Upper lobe of left lung (tissue), 6 donors: Measurements from ENCODE around the gene FAF1. TPM values are rescaled to one million over a fixed set of nuclear protein-coding genes. Genes with fewer than 3 reads are reported as not detected.

ENCODE experiments used
- ATAC-seq, 2 donors: fragments of 200-7000 bp; cut with Tn5 transposase; one replicate each; pipeline ENCODE4 v1.9.1; 2022; ENCODE audit warnings: mild to moderate bottlenecking in 2 of 2, moderate library complexity in 2 of 2; ENCODE audit not compliant: low FRiP score in 2 of 2
- DNase-seq, 2 donors: peaks; one replicate each; pipeline ENCODE4 v3.0.0-alpha.2; 2019 to 2020
- H3K27ac ChIP-seq, 4 donors: fragments of 200-600 bp; sonication (generic); one replicate each; pipeline ENCODE4 v1.5.1; 2016 to 2019
- H3K27me3 ChIP-seq, 4 donors: fragments of 200-600 bp; sonication (generic); one replicate each; pipeline ENCODE4 v1.5.1; 2017 to 2019
- H3K36me3 ChIP-seq, 4 donors: fragments of 200-600 bp; sonication (generic); one replicate each; pipeline ENCODE4 v1.5.1; 2016 to 2019
- H3K4me1 ChIP-seq, 4 donors: fragments of 200-600 bp; sonication (generic); one replicate each; pipeline ENCODE4 v1.5.1; 2018 to 2019
- H3K4me3 ChIP-seq, 4 donors: fragments of 200-600 bp; sonication (generic); one replicate each; pipeline ENCODE4 v1.5.1; 2017 to 2019; ENCODE audit warnings: mild to moderate bottlenecking in 2 of 4, moderate library complexity in 1 of 4
- H3K9me3 ChIP-seq, 4 donors: fragments of 200-600 bp; sonication (generic); one replicate each; pipeline ENCODE4 v1.5.1; 2018 to 2019
- EP300 ChIP-seq, 4 donors: sonication (generic); formaldehyde crosslinking; IDR thresholded peaks; one replicate each; pipeline ENCODE4 v1.5.1; 2017; ENCODE audit warnings: antibody characterized with exemption in 4 of 4, control low read depth in 2 of 4
- POLR2A ChIP-seq, 4 donors: fragments of 450-650 bp; IDR thresholded peaks; one replicate each; pipeline ENCODE4 v1.5.1; 2016 to 2017; ENCODE audit warnings: antibody characterized with exemption in 4 of 4, mild to moderate bottlenecking in 2 of 4
- POLR2AphosphoS5 ChIP-seq, 2 donors: sonication (generic); formaldehyde crosslinking; IDR thresholded peaks; one replicate each; pipeline ENCODE4 v1.5.1; 2017; ENCODE audit warnings: antibody characterized with exemption in 2 of 2
- WGBS, 2 donors: methylation state at CpG; one replicate each; pipeline ENCODE4 v1.1.5; 2017 to 2018; 5-methylcytosine and 5-hydroxymethylcytosine counted together
- total RNA-seq, 6 donors: library from RNA; depleted of rRNA in 4 of 6; stranded (reverse); fragments of >200 nt in 4 of 6; gene quantifications; one replicate each; pipeline versions ENCODE4 v1.1.0 to v1.2.1, GENCODE V29; 2016 to 2021
- TF ChIP-seq, protein P1 (sequence below), 6 experiments: fragments of 450-650 bp in 4 of 6; fragments of 200-600 bp in 2 of 6; sonication (generic) in 2 of 6; IDR thresholded peaks; one replicate each; pipeline ENCODE4 v1.5.1; 2016 to 2019; ENCODE audit warnings: antibody characterized with exemption in 6 of 6
- donor health status: DM: no; HTN: no; CAD: no; lungs with moderate emphysema.
- donor health status: DM: no; HTN: yes; CAD: no; lungs with severe emphysema.

FAF1 gene
- total RNA-seq, 6 donors from 2014 or later, result 30.2 to 52.3 (median 35.0) TPM

DNA sequence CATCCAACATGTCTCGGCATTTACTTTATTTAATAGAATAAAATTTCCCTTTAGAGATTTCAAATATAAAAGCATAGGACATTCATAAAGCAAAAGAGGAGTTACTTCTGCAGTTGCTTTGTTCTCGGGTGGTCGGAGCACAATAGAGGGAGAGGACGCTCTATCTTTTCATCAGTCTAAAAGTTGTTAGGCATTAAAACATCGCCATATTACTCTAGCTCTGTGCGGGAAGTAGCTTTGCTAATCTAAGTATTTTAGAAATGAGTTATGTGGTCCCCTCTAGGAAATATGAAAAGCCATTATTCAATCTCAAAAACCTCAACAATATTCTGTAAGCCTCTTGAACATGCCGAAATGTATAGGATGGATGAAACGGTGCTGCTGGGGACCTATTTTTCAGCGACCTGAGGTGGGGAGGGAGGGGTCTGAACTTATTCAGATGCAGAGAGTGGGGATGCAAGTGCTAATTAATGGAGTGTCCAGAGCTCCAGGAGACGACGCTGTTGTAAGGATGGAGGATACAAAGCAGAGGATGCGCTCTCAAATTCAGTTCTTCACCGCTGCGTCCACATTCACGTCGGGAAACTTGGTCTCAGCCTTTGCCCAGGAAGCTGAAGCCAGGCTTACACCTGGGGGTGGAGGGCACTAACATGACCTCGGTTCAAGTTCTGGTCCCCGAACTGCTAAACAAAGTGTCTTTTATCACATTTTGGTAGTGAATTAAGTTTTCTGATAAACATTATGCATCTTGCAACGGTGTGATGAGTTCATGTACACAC is 16.2 kb upstream of the FAF1 start:
- H3K4me1 ChIP-seq, result peaks cover 2 to 20% (median 5%) of the 10 kb centered on the region in 4 donors
- H3K9me3 ChIP-seq, result no peaks in the 10 kb centered on the region
- H3K27me3 ChIP-seq, result no peaks in the 10 kb centered on the region
- no peaks in the 10 kb centered on the region for H3K36me3 ChIP-seq
- WGBS, 2 donors, result 42 to 50% methylated on average over 19 of the region's 19 CpGs
- DNase-seq (no peak), ATAC-seq (no peak)
- H3K4me3 ChIP-seq, result peak overlapping the region in 3 of 4 donors; percentile 57 to 86 (median 77)
- TF ChIP-seq POLR2AphosphoS5 (IDR thresholded peaks at IDR 0.05), result no peak
- peak overlapping the region; percentile 82 to 91 (median 88) for H3K27ac ChIP-seq

DNA sequence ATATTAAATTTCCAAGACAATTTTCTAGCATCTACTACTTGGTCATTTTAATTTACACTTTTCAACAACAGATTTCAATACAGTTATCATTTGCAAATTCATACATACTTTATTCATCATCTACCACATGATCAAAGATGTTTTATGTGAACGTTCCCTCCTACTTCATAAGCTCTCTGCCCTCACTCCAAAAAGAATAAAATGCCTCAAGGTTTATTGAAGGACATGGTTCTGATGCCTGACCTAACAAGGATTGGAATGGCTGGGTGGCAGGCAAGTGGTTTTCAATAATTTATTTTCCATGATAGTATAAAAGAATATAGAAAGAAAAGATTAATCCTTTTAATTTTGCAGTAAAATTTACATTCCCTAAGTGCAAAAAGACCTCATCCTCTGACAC is 15.4 kb upstream of the FAF1 start:
- DNase-seq (no peak), ATAC-seq (no peak)
- Histone ChIP-seq H3K27me3 (no peaks in the 10 kb centered on the region), H3K9me3 (no peaks in the 10 kb centered on the region), H3K4me3 (no peak overlapping the region), H3K4me1 (peaks cover 2 to 22% (median 6%) of the 10 kb centered on the region in 4 donors), H3K27ac (no peak overlapping the region), H3K36me3 (no peaks in the 10 kb centered on the region)
- 81 to 84% methylated on average over 1 of the region's 1 CpG for WGBS, 2 donors
- TF ChIP-seq EP300 (IDR thresholded peaks at IDR 0.05) (no peak), POLR2A (IDR thresholded peaks at IDR 0.05) (no peak), POLR2AphosphoS5 (IDR thresholded peaks at IDR 0.05) (no peak)
- TF ChIP-seq, protein P1, sequence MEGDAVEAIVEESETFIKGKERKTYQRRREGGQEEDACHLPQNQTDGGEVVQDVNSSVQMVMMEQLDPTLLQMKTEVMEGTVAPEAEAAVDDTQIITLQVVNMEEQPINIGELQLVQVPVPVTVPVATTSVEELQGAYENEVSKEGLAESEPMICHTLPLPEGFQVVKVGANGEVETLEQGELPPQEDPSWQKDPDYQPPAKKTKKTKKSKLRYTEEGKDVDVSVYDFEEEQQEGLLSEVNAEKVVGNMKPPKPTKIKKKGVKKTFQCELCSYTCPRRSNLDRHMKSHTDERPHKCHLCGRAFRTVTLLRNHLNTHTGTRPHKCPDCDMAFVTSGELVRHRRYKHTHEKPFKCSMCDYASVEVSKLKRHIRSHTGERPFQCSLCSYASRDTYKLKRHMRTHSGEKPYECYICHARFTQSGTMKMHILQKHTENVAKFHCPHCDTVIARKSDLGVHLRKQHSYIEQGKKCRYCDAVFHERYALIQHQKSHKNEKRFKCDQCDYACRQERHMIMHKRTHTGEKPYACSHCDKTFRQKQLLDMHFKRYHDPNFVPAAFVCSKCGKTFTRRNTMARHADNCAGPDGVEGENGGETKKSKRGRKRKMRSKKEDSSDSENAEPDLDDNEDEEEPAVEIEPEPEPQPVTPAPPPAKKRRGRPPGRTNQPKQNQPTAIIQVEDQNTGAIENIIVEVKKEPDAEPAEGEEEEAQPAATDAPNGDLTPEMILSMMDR (IDR thresholded peaks at IDR 0.05), result no peak

DNA sequence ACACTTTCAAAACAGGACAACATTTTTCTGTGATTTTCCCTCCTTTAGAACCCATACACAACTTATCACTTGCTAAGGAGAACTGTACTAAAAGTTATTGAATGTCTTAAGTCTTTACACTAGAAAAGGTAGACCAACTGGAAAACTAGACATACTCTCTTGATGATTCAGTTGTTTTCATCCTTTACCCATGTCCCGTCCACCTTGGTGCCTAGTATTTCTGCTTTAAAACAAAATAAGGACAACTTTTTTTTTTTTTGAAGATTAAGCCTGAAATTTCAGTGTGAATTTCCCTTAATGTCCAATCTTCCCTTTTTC is 14.5 kb upstream of the FAF1 start:
- Histone ChIP-seq H3K27ac (no peak overlapping the region), H3K4me1 (peaks cover 2 to 28% (median 8%) of the 10 kb centered on the region in 4 donors), H3K9me3 (no peaks in the 10 kb centered on the region), H3K27me3 (no peaks in the 10 kb centered on the region), H3K36me3 (no peaks in the 10 kb centered on the region), H3K4me3 (no peak overlapping the region)
- TF ChIP-seq POLR2A (IDR thresholded peaks at IDR 0.05), result no peak
- TF ChIP-seq POLR2AphosphoS5 (IDR thresholded peaks at IDR 0.05), result no peak
- no peak for TF ChIP-seq EP300 (IDR thresholded peaks at IDR 0.05)
- TF ChIP-seq, protein P1 (IDR thresholded peaks at IDR 0.05), result no peak
- 85 to 87% methylated on average over 1 of the region's 1 CpG for WGBS, 2 donors
- no peak for DNase-seq
- no peak for ATAC-seq

DNA sequence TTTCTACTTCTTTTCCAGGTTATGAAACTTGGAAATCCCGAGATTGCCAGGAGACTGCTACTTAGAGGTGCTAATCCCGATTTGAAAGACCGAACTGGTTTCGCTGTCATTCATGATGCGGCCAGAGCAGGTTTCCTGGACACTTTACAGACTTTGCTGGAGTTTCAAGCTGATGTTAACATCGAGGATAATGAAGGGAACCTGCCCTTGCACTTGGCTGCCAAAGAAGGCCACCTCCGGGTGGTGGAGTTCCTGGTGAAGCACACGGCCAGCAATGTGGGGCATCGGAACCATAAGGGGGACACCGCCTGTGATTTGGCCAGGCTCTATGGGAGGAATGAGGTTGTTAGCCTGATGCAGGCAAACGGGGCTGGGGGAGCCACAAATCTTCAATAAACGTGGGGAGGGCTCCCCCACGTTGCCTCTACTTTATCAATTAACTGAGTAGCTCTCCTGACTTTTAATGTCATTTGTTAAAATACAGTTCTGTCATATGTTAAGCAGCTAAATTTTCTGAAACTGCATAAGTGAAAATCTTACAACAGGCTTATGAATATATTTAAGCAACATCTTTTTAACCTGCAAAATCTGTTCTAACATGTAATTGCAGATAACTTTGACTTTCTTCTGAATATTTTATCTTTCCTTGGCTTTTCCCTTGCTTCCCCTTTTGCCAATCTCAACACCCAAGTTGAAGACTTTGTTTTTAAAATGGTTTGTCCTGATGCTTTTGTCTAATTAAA is 14.0 kb upstream of the FAF1 start:
- no peaks in the 10 kb centered on the region for H3K36me3 ChIP-seq
- no peak overlapping the region for H3K4me3 ChIP-seq
- DNase-seq, result no peak
- H3K27me3 ChIP-seq, result no peaks in the 10 kb centered on the region
- no peak for ATAC-seq
- WGBS, 2 donors, result 94 to 95% methylated on average over 13 of the region's 13 CpGs
- H3K9me3 ChIP-seq, result no peaks in the 10 kb centered on the region
- no peak for TF ChIP-seq POLR2AphosphoS5 (IDR thresholded peaks at IDR 0.05)
- no peak for TF ChIP-seq POLR2A (IDR thresholded peaks at IDR 0.05)
- no peak for TF ChIP-seq EP300 (IDR thresholded peaks at IDR 0.05)
- TF ChIP-seq, protein P1 (IDR thresholded peaks at IDR 0.05), result no peak
- no peak overlapping the region for H3K27ac ChIP-seq
- H3K4me1 ChIP-seq, result peaks cover 2 to 28% (median 8%) of the 10 kb centered on the region in 4 donors

DNA sequence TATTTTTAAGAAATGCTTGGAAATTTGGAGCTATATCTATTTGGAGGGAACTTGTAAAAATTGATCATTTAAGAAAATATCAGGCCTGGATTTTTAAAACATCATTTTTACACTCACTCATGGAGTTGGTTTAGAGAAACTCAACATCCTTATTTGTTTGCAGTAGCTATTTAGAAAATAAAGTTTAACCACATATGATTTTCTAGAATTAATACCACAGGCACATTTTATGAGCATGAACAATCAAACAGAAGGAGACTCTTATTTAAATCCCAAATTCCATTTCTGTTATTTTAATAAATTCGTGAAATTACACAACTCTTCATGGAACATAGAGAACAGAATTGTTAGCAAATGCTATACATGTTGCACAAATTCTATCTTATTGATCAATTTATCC is 13.2 kb upstream of the FAF1 start:
- no peak overlapping the region for H3K4me3 ChIP-seq
- H3K27me3 ChIP-seq, result no peaks in the 10 kb centered on the region

More for the DNA sequence above, 13.2 kb upstream of the FAF1 start:
- ATAC-seq, result no peak
- Histone ChIP-seq H3K27ac (no peak overlapping the region), H3K9me3 (no peaks in the 10 kb centered on the region), H3K36me3 (no peaks in the 10 kb centered on the region), H3K4me1 (peaks cover under 1 to 21% (median 5%) of the 10 kb centered on the region in 4 donors)
- DNase-seq, result no peak
- WGBS, 2 donors, result 91 to 97% methylated on average over 1 of the region's 1 CpG
- TF ChIP-seq, protein P1 (IDR thresholded peaks at IDR 0.05), result no peak
